Measurements from ENCODE around the gene PYM1.

Gene PYM1

DNA sequence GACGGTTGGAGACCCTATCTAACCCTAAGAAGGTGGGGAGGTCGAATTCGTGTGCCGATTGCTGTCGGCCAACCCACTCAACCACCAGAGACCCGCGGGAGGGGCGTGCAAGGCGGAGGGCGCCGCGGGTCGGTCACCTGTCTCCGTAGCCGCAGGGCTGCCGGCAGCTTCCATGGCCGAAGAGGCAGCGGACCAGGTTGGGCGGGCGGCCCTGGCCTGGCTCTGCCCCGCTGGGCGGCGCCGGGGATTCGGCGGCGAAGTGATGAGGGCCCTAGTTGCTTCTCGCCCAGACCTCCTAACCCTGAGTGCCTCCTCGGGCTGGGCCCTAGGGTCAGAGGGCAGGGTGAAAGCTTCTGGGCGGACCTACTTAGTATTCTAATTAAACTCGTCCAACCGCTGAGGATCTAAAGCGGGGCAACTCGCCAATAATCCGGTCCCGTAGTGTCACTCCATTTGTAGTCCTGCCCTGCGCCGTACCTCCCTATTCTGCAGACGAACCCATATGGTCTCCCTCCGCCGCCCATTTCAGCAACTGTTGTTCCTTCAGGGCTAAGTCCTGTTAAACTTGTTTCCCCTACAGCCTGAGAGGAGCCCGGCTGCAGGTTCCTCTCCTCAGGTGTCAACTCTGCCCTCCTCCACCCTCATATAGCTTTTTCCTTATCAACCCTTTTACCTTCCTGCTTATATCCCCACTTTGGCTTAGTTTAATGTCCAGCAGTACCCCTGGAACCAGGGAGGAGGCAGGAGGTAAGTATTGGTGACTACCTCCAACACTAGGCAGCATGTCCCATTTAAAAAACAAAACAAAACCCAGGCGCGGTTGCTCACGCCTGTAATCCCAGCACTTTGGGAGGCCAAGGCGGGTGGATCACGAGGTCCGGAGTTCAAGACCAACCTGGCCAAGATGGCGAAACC, at the start of gene PYM1:
Gene PYM1, minus strand, starts transcription at position 307 of the 915 bp plus-strand sequence. Its CDS starts 133 bp downstream, at position 174.
- in situ Hi-C loops (cut with MboI; ENCODE audit: low pct_unique_long_range_greater_than_20kb, low sequenced_read_pairs), result no loop called here
- peak; percentile 84 for DNase-seq

DNA sequence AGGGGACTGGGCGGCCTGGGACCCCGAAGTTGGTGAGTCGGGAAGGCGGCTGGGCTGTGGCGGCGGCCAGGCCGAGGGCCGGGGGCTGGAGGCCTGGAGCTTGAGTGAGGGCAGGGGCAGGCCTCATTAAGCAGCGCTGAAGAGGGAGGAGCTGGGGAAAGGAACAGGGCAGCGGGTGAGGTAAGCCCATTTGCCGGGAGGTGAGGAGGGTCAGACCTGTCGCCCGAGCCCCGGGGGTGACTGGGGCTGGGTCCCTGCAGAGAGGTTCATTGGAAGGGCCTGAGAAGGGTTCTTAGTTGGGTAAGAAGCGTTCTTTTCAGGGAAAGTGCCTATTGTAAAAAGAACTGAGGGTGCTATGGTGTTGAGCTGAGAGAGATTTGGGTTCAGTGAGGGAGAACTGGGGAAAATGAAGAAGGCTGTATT, 46.6 kb upstream of the PYM1 start:
- DNase-seq, result peak; percentile 33
- in situ Hi-C loops (cut with MboI; ENCODE audit: low pct_unique_long_range_greater_than_20kb, low sequenced_read_pairs), result no loop called here

DNA sequence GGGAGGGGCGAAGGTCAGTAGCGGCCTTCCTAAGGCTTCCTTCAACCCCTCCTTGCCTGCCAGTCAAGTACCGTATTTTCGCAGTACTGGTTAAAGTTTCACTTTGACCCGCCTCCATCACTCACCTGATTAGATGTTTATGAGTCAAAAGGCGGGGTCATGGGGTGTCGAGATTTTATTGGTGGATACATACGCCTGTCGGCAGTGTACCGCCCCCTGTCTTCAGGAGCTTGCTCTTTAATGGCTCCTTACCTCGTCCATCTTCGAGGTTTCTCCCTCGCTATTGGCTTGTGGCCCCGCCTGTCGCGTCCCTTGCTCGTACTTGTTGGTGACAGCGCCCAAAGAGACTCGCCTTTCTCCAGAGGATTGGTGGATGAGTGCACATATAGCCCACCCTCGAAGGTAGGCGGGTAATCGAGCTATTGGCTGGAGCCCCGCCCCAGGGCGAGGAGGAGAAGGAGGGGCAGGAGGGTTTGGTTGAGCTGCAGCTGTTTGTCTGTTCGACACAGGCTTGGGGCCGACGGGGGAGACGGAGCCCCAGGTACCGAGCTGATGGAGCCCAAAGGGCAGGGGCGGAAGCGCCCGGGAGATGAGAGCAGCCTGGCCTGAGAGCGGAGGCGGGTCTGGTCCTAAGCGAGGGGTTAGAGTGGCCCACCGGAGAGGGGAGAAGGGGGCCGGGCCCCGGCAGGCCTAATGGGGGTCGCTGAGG, 46.1 kb upstream of the PYM1 start, which contains the start of gene RAB5B:
Gene RAB5B, plus strand, starts transcription at position 480 of the 709 bp plus-strand sequence. CDS start 12,883 bp downstream, outside the sequence.
- in situ Hi-C loops (cut with MboI; ENCODE audit: low pct_unique_long_range_greater_than_20kb, low sequenced_read_pairs), result no loop called here

DNA sequence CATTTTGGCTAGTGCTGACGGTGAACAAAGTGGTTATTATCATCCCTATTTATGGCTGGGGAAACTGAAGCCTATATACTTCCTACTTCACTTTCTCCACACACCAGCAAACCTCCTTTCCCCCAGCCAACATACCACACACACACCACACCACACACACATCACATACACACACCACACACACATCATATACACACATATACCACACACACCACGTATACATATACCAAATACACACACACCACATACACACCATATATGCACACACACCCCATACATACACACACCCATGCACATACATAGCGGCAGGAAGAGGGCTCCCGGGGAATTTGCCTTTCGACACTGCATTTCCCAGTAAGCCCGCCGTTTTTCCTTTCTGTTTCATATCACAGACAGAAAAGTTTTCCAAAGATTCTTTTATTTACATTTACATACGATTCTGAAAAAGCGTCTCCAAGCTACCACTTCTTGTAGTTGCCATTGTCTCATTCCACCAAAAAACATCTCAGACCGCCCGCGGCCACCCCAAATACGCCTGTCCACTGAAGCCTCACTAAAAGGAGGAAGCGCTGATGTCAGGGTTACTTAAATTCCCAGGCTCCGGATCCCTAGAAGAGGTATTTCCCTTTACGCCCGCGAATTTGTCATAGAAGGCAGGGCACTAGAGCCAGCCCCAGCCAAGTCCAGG, 45.4 kb upstream of the PYM1 start:
- no peak for DNase-seq

More for the DNA sequence above, 46.1 kb upstream of the PYM1 start, which contains the start of gene RAB5B:
- peak; percentile 100 for DNase-seq

DNA sequence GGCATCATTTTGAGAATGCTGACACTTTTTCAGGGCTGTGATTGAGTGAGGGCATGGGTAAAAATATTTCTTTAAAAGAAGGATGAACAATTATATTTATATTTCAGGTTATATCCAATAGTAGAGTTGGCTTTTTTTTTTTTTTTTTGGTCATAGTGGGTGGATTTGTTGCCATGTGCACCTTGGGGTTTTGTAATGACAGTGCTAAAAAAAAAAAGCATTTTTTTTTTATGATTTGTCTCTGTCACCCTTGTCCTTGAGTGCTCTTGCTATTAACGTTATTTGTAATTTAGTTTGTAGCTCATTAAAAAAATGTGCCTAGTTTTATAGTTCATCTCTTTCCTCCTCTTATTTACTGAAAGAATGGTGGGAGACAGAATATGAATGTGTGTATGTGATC, 44.8 kb upstream of the PYM1 start:
- in situ Hi-C loops (cut with MboI; ENCODE audit: low pct_unique_long_range_greater_than_20kb, low sequenced_read_pairs), result no loop called here
- DNase-seq, result no peak

More for the DNA sequence above, 45.4 kb upstream of the PYM1 start:
- in situ Hi-C loops (cut with MboI; ENCODE audit: low pct_unique_long_range_greater_than_20kb, low sequenced_read_pairs), result no loop called here

DNA sequence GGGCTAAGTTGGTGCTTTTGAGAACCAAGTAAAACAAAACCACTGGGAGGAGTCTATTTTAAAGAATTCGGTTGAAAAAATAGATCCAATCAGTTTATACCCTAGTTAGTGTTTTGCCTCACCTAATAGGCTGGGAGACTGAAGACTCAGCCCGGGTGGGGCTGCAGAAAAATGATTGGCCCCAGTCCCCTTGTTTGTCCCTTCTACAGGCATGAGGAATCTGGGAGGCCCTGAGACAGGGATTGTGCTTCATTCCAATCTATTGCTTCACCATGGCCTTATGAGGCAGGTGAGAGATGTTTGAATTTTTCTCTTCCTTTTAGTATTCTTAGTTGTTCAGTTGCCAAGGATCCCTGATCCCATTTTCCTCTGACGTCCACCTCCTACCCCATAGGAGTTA, 44.3 kb upstream of the PYM1 start:
- no peak for DNase-seq
- in situ Hi-C loops (cut with MboI; ENCODE audit: low pct_unique_long_range_greater_than_20kb, low sequenced_read_pairs), result no loop called here

DNA sequence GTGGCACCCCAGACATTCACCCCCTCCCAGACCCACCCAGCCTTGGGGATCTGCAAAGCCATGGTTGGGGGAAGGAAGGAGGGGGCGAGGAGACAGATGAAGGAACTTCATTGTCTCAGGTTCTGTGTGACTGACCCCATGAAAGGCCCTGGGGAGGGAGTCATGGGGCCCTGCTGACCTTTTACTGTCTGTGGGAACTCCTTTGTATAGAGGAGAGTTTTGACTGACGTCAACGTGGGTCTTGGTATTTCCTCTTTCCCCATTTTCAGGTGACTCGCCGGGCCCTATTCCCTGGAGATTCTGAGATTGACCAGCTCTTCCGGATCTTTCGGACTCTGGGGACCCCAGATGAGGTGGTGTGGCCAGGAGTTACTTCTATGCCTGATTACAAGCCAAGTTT, 43.1 kb upstream of the PYM1 start:
- in situ Hi-C loops (cut with MboI; ENCODE audit: low pct_unique_long_range_greater_than_20kb, low sequenced_read_pairs), result no loop called here
- DNase-seq, result no peak

DNA sequence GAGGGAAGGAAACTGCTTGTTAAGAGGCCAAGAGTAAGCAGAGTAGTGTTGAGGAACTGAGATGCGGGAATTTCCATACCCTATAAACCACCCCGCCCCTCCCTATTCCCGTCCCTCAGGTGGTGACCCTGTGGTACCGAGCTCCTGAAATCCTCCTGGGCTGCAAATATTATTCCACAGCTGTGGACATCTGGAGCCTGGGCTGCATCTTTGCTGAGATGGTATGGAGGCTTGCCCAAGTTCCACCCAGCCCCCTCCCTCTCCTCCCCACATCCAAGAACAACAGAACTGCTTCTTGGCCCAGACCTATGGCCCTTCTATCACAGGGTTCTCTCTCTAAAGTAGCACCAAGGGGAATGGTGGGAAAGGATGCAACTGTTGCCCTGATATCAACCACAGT, 41.7 kb upstream of the PYM1 start:
- no peak for DNase-seq
- in situ Hi-C loops (cut with MboI; ENCODE audit: low pct_unique_long_range_greater_than_20kb, low sequenced_read_pairs), result no loop called here

DNA sequence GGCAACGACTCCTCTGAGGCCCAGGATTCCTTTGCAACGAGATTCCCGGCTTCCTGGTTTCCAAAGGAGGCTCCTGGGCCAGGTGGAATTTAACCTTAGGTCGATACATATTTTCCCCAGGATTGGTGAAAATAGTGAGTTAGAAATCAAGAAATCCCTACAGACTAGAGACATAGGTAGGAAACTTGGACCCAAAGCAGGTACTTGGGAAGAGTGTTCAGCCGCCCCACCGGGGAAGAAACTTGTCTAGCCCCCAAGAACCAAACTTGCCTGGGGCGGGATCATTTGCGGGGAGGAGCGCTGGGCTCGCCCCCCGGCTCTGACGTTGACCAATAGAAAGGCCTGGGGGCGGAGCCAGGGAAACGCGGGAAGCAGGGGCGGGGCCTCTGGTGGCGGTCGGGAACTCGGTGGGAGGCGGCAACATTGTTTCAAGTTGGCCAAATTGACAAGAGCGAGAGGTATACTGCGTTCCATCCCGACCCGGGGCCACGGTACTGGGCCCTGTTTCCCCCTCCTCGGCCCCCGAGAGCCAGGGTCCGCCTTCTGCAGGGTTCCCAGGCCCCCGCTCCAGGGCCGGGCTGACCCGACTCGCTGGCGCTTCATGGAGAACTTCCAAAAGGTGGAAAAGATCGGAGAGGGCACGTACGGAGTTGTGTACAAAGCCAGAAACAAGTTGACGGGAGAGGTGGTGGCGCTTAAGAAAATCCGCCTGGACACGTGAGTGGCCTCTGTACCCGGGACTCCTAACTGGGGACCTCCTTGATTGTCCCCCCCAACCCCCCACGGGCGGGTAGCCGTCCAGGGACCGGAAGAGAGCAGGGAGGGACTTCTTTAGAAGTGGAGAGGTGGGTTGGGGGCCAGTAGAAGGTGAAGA, 39.0 kb upstream of the PYM1 start, which contains the start of gene CDK2:
Gene CDK2, plus strand, starts transcription at position 423 of the 874 bp plus-strand sequence. Its CDS starts 179 bp downstream, at position 602.
- peak; percentile 89 for DNase-seq
- in situ Hi-C loops (cut with MboI; ENCODE audit: low pct_unique_long_range_greater_than_20kb, low sequenced_read_pairs), result no loop called here

DNA sequence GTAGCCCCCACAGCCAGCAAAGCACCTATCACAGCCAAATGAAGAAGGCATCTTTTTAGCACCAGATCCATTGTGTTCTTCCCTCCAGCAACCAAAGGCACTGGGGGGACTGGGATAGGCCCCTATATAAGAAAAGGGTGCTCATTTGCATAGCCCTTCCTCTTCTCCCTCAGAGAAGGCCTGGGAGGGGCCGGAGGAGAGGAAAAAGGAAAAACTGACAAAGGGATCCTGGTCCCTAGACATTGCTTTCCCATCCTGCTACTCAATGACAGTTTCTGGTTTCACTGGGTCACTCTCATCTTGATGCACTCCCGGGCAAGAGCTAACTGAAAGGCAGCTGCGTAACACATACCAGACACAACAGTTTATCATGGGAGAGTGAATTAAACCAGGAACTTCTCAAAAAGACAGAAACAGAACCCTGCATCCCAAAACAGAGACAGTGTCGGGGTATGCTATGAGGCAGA, 38.3 kb upstream of the PYM1 start, which contains the start of gene PMEL:
Gene PMEL, minus strand, starts transcription at position 102 of the 467 bp plus-strand sequence. Its CDS starts 31 bp downstream, at position 71.
- DNase-seq, result peak; percentile 26
- in situ Hi-C loops (cut with MboI; ENCODE audit: low pct_unique_long_range_greater_than_20kb, low sequenced_read_pairs), result no loop called here

DNA sequence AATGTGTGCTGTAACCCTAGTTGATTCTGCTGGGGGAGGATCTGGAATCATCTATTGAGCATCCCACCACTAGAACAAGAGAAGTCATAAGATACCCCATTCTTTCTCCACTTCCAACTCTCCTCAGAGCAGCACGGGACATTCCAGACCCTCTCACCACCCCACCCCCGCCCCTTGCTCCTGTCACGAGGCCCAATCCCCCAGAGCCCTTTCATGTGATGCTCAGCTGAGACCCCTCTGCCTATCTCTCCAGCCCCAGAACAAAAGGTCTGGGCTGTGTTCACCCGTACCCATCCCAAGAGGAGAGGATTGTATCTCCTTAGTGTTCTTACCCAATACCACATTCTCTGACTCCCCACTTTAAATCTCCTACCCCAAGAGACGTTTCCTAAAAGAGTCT, 37.5 kb upstream of the PYM1 start:
- in situ Hi-C loops (cut with MboI; ENCODE audit: low pct_unique_long_range_greater_than_20kb, low sequenced_read_pairs), result no loop called here

DNA sequence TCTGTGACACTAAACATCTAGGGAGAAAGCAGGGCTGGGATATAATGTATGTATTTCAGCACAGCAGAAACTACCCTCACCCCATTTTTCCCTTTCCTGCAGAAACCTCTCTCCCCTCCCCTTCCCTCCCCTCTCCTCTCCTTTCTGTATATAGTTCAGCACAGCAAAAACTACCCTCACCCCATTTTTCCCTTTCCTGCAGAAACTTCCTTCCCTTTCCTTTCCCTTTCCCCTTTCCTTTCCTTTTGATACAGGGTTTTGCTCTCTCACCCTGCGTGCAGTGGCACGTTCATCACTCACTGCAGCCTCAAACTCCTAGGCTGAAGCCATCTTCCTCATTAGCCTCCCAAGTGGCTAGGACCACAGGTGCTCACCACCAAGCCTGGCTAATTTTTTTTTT, 36.1 kb upstream of the PYM1 start:
- DNase-seq, result no peak
- in situ Hi-C loops (cut with MboI; ENCODE audit: low pct_unique_long_range_greater_than_20kb, low sequenced_read_pairs), result no loop called here

More for the DNA sequence above, 37.5 kb upstream of the PYM1 start:
- no peak for DNase-seq

DNA sequence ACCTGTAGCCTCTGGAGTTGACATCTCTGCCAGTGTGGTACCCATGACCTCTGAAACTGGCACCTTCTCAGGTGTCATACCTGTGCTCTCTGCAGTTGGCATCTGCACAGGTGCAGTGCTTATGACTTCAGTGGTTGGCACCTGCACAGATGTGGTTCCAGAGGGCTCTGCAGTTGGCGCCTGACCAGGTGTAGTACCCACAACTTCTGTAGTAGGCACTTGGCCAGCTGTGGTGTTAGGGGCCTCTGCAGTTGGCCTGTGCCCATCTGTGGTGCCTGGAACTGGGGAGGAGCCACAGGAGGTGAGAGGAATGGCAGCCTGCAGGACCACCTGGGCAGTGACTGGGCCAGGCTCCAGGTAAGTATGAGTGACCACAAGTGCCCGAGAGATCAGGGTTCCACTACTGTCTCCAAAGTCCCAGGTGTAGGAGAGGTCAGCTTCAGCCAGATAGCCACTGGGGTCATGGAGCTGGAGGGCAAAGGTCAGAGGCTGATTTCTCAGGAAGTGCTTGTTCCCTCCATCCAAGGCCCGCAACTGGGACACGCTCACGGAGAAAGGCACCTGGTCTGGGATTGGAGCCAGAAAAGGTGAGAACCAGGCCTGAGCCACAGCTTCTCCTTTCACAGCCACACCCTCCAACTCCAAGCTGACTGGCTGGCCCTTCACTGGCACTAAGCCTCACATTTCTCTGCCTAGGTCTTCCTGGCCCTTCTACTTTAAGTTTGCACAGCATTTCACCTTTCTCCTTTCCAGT, 29.6 kb upstream of the PYM1 start:
- no peak for DNase-seq
- in situ Hi-C loops (cut with MboI; ENCODE audit: low pct_unique_long_range_greater_than_20kb, low sequenced_read_pairs), result no loop called here

DNA sequence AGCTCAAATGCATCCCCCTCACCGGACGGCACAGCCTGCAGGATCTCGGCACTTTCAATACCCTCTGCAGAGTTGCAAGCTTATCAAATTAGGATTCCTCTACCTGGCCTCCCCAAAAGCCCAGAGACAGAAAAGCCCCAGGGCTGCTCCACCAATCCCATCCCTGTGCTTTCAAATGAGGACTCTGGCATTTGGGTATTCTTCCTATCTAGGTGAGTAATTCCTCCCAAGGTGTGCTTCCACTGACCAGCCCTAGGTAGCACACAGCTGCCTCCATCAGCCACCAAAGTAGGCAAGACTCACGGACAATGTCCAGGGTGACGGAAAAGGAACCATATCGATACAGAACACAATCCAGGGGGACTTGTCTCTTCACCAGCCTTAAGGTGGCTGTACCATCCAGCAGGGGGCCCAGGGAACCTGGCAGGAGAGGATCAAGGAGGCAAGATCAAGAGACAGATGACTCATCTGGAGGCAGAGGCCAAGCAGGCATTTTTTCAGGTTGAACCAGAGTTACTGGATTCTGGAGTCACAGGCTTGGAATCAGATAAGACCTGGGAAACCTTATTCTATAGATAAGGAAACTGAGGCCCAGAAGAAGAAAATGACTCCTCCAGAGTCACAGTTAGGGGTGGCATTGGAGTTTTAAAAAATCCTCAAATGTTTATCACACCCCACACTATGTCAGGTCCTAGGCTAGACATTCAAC, 28.3 kb upstream of the PYM1 start:
- DNase-seq, result peak; percentile 46

DNA sequence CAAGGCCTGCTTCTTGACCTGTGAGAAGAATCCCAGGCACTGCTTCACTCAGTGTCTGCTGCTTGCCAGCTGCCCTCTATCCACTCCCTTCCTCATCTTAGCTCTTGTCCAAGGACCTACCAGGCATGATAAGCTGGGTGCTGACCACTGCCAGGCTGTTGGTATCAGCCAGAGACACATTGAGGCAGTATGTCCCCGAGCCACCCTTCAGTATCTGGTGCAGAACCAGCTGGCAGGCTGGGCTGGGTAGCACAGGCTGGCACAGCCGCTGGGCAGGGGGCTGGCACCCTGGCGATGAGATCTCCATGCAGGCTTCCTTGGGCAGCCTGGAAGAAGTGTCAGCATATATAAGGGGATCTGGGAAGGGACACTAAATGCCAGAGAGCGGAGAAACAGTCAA, 27.6 kb upstream of the PYM1 start:
- in situ Hi-C loops (cut with MboI; ENCODE audit: low pct_unique_long_range_greater_than_20kb, low sequenced_read_pairs), result no loop called here
- DNase-seq, result no peak

More for the DNA sequence above, 28.3 kb upstream of the PYM1 start:
- in situ Hi-C loops (cut with MboI; ENCODE audit: low pct_unique_long_range_greater_than_20kb, low sequenced_read_pairs), result no loop called here

DNA sequence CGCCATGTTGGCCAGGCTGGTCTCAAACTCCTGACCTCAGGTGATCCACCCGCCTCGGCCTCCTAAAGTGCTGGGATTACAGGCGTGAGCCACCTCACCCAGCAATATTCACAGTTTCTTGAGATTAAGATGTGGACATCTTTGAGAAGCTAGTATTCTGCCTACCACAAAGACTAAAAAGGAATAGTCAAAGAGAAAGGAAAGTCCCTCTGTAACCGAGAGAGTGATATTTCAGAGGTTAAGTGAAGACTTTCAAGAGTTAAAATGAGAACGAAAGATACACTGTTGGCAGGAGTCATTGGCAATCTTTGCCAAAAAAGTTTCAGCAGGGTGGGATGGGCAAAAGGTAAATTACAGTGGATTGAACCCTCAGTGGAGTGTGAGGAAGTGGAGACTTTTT, 18.9 kb upstream of the PYM1 start:
- no peak for DNase-seq
- in situ Hi-C loops (cut with MboI; ENCODE audit: low pct_unique_long_range_greater_than_20kb, low sequenced_read_pairs), result no loop called here

DNA sequence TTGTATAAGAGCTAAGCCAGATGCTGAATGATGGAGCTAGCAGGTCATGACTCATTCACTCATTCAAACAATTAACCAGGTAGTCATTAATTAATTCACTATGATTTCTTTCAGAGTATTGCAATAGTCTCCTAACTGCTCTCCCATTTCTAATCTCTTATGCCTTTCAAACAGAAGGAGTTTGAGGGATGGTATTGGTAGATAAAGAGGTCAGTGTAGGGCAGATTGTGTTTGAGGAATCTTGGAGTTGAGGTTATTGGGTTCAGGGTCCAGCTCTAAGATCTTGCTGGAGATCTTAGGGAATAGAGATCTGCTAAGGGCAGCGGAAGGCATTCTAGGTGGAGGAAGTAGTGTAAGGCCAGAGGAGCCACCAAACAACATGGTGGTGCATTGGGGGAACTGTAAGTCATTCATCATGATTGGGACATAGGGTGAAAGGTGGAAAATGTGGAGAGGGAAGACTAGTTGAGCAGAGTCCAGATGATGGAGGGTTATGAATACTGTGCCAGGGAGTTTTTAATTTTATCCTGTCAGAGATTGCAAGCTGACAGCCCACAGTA, 15.0 kb upstream of the PYM1 start:
- no peak for DNase-seq
- in situ Hi-C loops (cut with MboI; ENCODE audit: low pct_unique_long_range_greater_than_20kb, low sequenced_read_pairs), result no loop called here

All from KBM-7 (cell line).